Naive thymus-derived CD4-positive, alpha-beta T cell (primary cell): Measurements from ENCODE around the gene KCNT1. TPM values are rescaled to one million over a fixed set of nuclear protein-coding genes. Genes with fewer than 3 reads are reported as not detected.

Source experiments
- ATAC-seq: fragments of 150-1000 bp; cut with Tn5 transposase; 2 replicates; pipeline ENCODE4 v1.10.0; 2021; ENCODE audit warnings: mild to moderate bottlenecking, moderate library complexity
- CTCF ChIA-PET: fragments of 350-600 bp; sonication (Branson Sonifier 250); formaldehyde crosslinking; loops from one replicate; lab custom pipeline; 2021; ENCODE audit warnings: antibody characterized with exemption; lab: Charles Lee
- POLR2A ChIA-PET: fragments of 350-600 bp; sonication (Branson Sonifier 250); formaldehyde crosslinking; loops from one replicate; lab custom pipeline; 2021; ENCODE audit warnings: antibody characterized with exemption, inconsistent platforms; lab: Charles Lee
- DNase-seq, 9 donors: peaks; one replicate each; pipeline versions ENCODE4 v3.0.0 to v3.0.0-alpha.2; 2020 to 2022; ENCODE audit warnings: mixed read lengths in 1 of 9
- H3K27ac ChIP-seq: one replicate; pipeline ENCODE4 v1.7.0; 2013; ENCODE audit warnings: mild to moderate bottlenecking, low read depth, low read length, moderate library complexity
- H3K27me3 ChIP-seq, 2 donors: one replicate each; pipeline ENCODE4 v1.7.0; 2013; ENCODE audit warnings: low read length in 2 of 2, mild to moderate bottlenecking in 2 of 2, moderate library complexity in 2 of 2; ENCODE audit not compliant: control insufficient read depth in 2 of 2, insufficient read depth in 2 of 2
- H3K36me3 ChIP-seq, 3 experiments: 1 replicate in 2 of 3; 2 replicates in 1 of 3; pipeline ENCODE4 v1.7.0; 2013; ENCODE audit warnings: low read length in 3 of 3, mild to moderate bottlenecking in 3 of 3, moderate library complexity in 1 of 3; ENCODE audit not compliant: insufficient read depth in 3 of 3, control insufficient read depth in 2 of 3
- H3K4me1 ChIP-seq, 2 donors: one replicate each; pipeline ENCODE4 v1.7.0; 2013; ENCODE audit warnings: low read length in 2 of 2, mild to moderate bottlenecking in 2 of 2, moderate library complexity in 1 of 2; ENCODE audit not compliant: control insufficient read depth in 2 of 2, insufficient read depth in 2 of 2
- H3K4me3 ChIP-seq: 2 replicates; pipeline ENCODE4 v1.7.0; 2013; ENCODE audit warnings: mild to moderate bottlenecking, low read length
- H3K9me3 ChIP-seq, 3 experiments: 1 replicate in 2 of 3; 2 replicates in 1 of 3; pipeline ENCODE4 v1.7.0; 2013; ENCODE audit warnings: low read length in 3 of 3; ENCODE audit not compliant: control insufficient read depth in 2 of 3
- H3K27ac Mint-ChIP-seq, 9 donors: one replicate each; pipeline ENCODE4 v1.8.0; 2020 to 2022; ENCODE audit warnings: mixed read lengths in 9 of 9, mild to moderate bottlenecking in 8 of 9, moderate library complexity in 5 of 9, inconsistent platforms in 2 of 9
- H3K27me3 Mint-ChIP-seq, 5 donors: one replicate each; pipeline ENCODE4 v1.8.0; 2021 to 2022; ENCODE audit warnings: mixed read lengths in 5 of 5, mild to moderate bottlenecking in 1 of 5
- H3K36me3 Mint-ChIP-seq, 5 donors: one replicate each; pipeline ENCODE4 v1.8.0; 2020 to 2022; ENCODE audit warnings: mixed read lengths in 5 of 5, mild to moderate bottlenecking in 3 of 5, inconsistent platforms in 1 of 5
- H3K4me1 Mint-ChIP-seq, 7 donors: one replicate each; pipeline ENCODE4 v1.8.0; 2020 to 2022; ENCODE audit warnings: mixed read lengths in 7 of 7, mild to moderate bottlenecking in 3 of 7, inconsistent platforms in 1 of 7
- H3K4me3 Mint-ChIP-seq, 10 donors: one replicate each; pipeline ENCODE4 v1.8.0; 2020 to 2022; ENCODE audit warnings: mild to moderate bottlenecking in 10 of 10, mixed read lengths in 10 of 10, moderate library complexity in 6 of 10, inconsistent platforms in 2 of 10
- H3K9me3 Mint-ChIP-seq, 11 donors: one replicate each; pipeline ENCODE4 v1.8.0; 2020 to 2022; ENCODE audit warnings: mixed read lengths in 11 of 11, mild to moderate bottlenecking in 4 of 11, inconsistent platforms in 1 of 11, moderate library complexity in 1 of 11
- intact Hi-C, 2 donors: fragments of 100-400 bp; cut with micrococcal nuclease; formaldehyde crosslinking; loops; one replicate each; pipeline ENCODE4 v1.15.1; 2023
- polyA plus RNA-seq, 2 donors: library from polyadenylated mRNA; unstranded; fragments of 300-500 nt; fragmentation: Illumina TruSeq; gene quantifications; one replicate each; pipeline ENCODE4 v1.2.3, GENCODE V29; 2021
- total RNA-seq, 6 experiments: library from RNA in 5 of 6; stranded (reverse) in 5 of 6; gene quantifications; 1 replicate in 5 of 6; 2 replicates in 1 of 6; pipeline ENCODE4 v1.2.3 and lab custom pipeline; 2021 to 2026

Gene KCNT1
- total and polyA plus RNA-seq, 7 experiments from 2014 or later, result 0.29 TPM; not detected in 6

- no peak overlapping the region for H3K4me3 ChIP-seq
- Mint-ChIP-seq H3K4me3 (no peak overlapping the region), H3K9me3 (no peaks in the 10 kb centered on the region), H3K4me1 (peaks cover 0 to 6% (median under 1%) of the 10 kb centered on the region in 7 donors), H3K36me3 (peaks cover 4 to 51% (median 26%) of the 10 kb centered on the region in 5 donors), H3K27me3 (no peaks in the 10 kb centered on the region), H3K27ac (no peak overlapping the region)
- H3K27me3 ChIP-seq, result no peaks in the 10 kb centered on the region
- no peak for DNase-seq
- CTCF ChIA-PET, result interaction anchor here (0.6 kb wide), 1 partner anchor 28 kb away, joined by 3 read pairs; no protein-coding TSS in a partner anchor
- POLR2A ChIA-PET, result no interaction called here
- no peak overlapping the region for H3K27ac ChIP-seq
- H3K9me3 ChIP-seq, result no peaks in the 10 kb centered on the region
- peaks cover 0 to 51% (median 0%) of the 10 kb centered on the region in 3 experiments for H3K36me3 ChIP-seq
- intact Hi-C loops, result no loop called here
- no peak for ATAC-seq
- H3K4me1 ChIP-seq, result no peaks in the 10 kb centered on the region
Observed at GRCh38 chr9:135810806-135811575, 109.0 kb downstream of the KCNT1 start.

- Histone ChIP-seq H3K36me3 (peaks cover 0 to 59% (median 3%) of the 10 kb centered on the region in 3 experiments), H3K27me3 (no peaks in the 10 kb centered on the region), H3K9me3 (no peaks in the 10 kb centered on the region), H3K4me1 (no peaks in the 10 kb centered on the region), H3K4me3 (no peak overlapping the region), H3K27ac (no peak overlapping the region)
- intact Hi-C loops, result no loop called here
- Mint-ChIP-seq H3K4me3 (peak overlapping the region in 1 of 10 donors; percentile 16), H3K27ac (peak overlapping the region in 1 of 9 donors; percentile 46), H3K27me3 (no peaks in the 10 kb centered on the region), H3K4me1 (peaks cover 0 to 4% (median 0%) of the 10 kb centered on the region in 7 donors), H3K9me3 (no peaks in the 10 kb centered on the region), H3K36me3 (peaks cover 4 to 59% (median 29%) of the 10 kb centered on the region in 5 donors)
- ATAC-seq, result no peak
- ChIA-PET POLR2A (no interaction called here), CTCF (no interaction called here)
- no peak for DNase-seq
Observed at GRCh38 chr9:135811801-135812200, 109.8 kb downstream of the KCNT1 start.

- ChIA-PET CTCF (no interaction called here), POLR2A (no interaction called here)
- no peaks in the 10 kb centered on the region for H3K27me3 Mint-ChIP-seq
- Histone ChIP-seq H3K4me3 (no peak overlapping the region), H3K36me3 (peaks cover 0 to 71% (median 8%) of the 10 kb centered on the region in 3 experiments), H3K27me3 (no peaks in the 10 kb centered on the region), H3K4me1 (no peaks in the 10 kb centered on the region), H3K27ac (no peak overlapping the region), H3K9me3 (no peaks in the 10 kb centered on the region)
- no peaks in the 10 kb centered on the region for H3K4me1 Mint-ChIP-seq
- DNase-seq (no peak), ATAC-seq (no peak)
- no peak overlapping the region for H3K27ac Mint-ChIP-seq
- no peaks in the 10 kb centered on the region for H3K9me3 Mint-ChIP-seq
- H3K4me3 Mint-ChIP-seq, result no peak overlapping the region
- peaks cover 4 to 63% (median 29%) of the 10 kb centered on the region in 5 donors for H3K36me3 Mint-ChIP-seq
- intact Hi-C loops, result no loop called here
Observed at GRCh38 chr9:135812961-135813360, 111.0 kb downstream of the KCNT1 start.

- H3K27me3 Mint-ChIP-seq, result no peaks in the 10 kb centered on the region
- POLR2A ChIA-PET, result no interaction called here
Observed at GRCh38 chr9:135813671-135814290, 111.8 kb downstream of the KCNT1 start.

GRCh38 chr9:135814421-135815095, 112.6 kb downstream of the KCNT1 start:
- no peak for DNase-seq
- ChIA-PET POLR2A (no interaction called here), CTCF (no interaction called here)
- intact Hi-C loops, result no loop called here
- Mint-ChIP-seq H3K36me3 (peaks cover 4 to 74% (median 33%) of the 10 kb centered on the region in 5 donors), H3K4me3 (no peak overlapping the region), H3K4me1 (no peaks in the 10 kb centered on the region), H3K27ac (peak overlapping the region in 1 of 9 donors; percentile 74), H3K9me3 (no peaks in the 10 kb centered on the region), H3K27me3 (no peaks in the 10 kb centered on the region)
- no peak for ATAC-seq
- Histone ChIP-seq H3K36me3 (peaks cover 0 to 83% (median 8%) of the 10 kb centered on the region in 3 experiments), H3K4me1 (no peaks in the 10 kb centered on the region), H3K27me3 (no peaks in the 10 kb centered on the region), H3K27ac (no peak overlapping the region), H3K9me3 (no peaks in the 10 kb centered on the region), H3K4me3 (no peak overlapping the region)

More at GRCh38 chr9:135813671-135814290, 111.8 kb downstream of the KCNT1 start:
- H3K9me3 Mint-ChIP-seq, result no peaks in the 10 kb centered on the region
- intact Hi-C loops, result no loop called here
- H3K4me3 Mint-ChIP-seq, result no peak overlapping the region
- no peak overlapping the region for H3K4me3 ChIP-seq
- peaks cover 4 to 68% (median 29%) of the 10 kb centered on the region in 5 donors for H3K36me3 Mint-ChIP-seq
- ATAC-seq, result no peak
- no peaks in the 10 kb centered on the region for H3K4me1 ChIP-seq
- H3K27ac ChIP-seq, result no peak overlapping the region
- no peaks in the 10 kb centered on the region for H3K4me1 Mint-ChIP-seq
- no peaks in the 10 kb centered on the region for H3K27me3 ChIP-seq
- DNase-seq, result no peak
- no peak overlapping the region for H3K27ac Mint-ChIP-seq
- peaks cover 0 to 79% (median 8%) of the 10 kb centered on the region in 3 experiments for H3K36me3 ChIP-seq
- no peaks in the 10 kb centered on the region for H3K9me3 ChIP-seq
- CTCF ChIA-PET, result no interaction called here

GRCh38 chr9:135815413-135815812, 113.4 kb downstream of the KCNT1 start:
- H3K4me1 ChIP-seq, result no peaks in the 10 kb centered on the region
- no peak overlapping the region for H3K27ac ChIP-seq
- no peaks in the 10 kb centered on the region for H3K27me3 Mint-ChIP-seq
- H3K9me3 Mint-ChIP-seq, result no peaks in the 10 kb centered on the region
- intact Hi-C loops, result no loop called here
- H3K9me3 ChIP-seq, result no peaks in the 10 kb centered on the region
- no peak for DNase-seq
- peaks cover 0 to 84% (median 8%) of the 10 kb centered on the region in 3 experiments for H3K36me3 ChIP-seq
- ATAC-seq, result no peak
- ChIA-PET CTCF (no interaction called here), POLR2A (interaction anchor here (0.7 kb wide), 1 partner anchor 11 kb away, joined by 3 read pairs; no protein-coding TSS in a partner anchor)
- H3K4me3 Mint-ChIP-seq, result no peak overlapping the region
- H3K27me3 ChIP-seq, result no peaks in the 10 kb centered on the region
- H3K27ac Mint-ChIP-seq, result no peak overlapping the region
- no peak overlapping the region for H3K4me3 ChIP-seq
- peaks cover 3 to 76% (median 28%) of the 10 kb centered on the region in 5 donors for H3K36me3 Mint-ChIP-seq
- no peaks in the 10 kb centered on the region for H3K4me1 Mint-ChIP-seq
